Stimulated activated CD8-positive, alpha-beta memory T cell treated with anti-CD3 and anti-CD28 coated beads, Interleukin-7, amount 100 ng/mL, for 4 hours (primary cell): ENCODE results near the gene PRAMEF9.
A peak's percentile ranks its signal among the peaks of the same experiment; 100 is the strongest.
"Not testable (repeated sequence)": the region's sequence is repeated elsewhere in the genome, so short reads cannot be mapped to it uniquely, and the experiment has no call there.

ENCODE experiments used
- DNase-seq, 2 donors: peaks; one replicate each; pipeline ENCODE4 v3.0.0-alpha.2; 2020; ENCODE audit warnings: low read depth in 2 of 2

Gene PRAMEF9

GRCh38 chr1:13171548-13171947 lies at the start of gene PRAMEF9:
Gene PRAMEF9, plus strand, starts transcription at chr1:13171848. Its CDS starts 3,433 bp downstream, at chr1:13175281.
- DNase-seq: not testable (repeated sequence)

- not testable (repeated sequence) for DNase-seq
These were observed 15.7 kb upstream of the PRAMEF9 start, which contains the start of gene PRAMEF26 for GRCh38 chr1:13155909-13156308. Gene PRAMEF26, minus strand, starts transcription at chr1:13156009. Its CDS starts 2,914 bp downstream, at chr1:13153095.

GRCh38 chr1:13165531-13165930 lies 6.1 kb upstream of the PRAMEF9 start, which contains the start of gene HNRNPCL4:
Gene HNRNPCL4, minus strand, starts transcription at chr1:13165631. Its CDS starts 164 bp downstream, at chr1:13165467.
- not testable (repeated sequence) for DNase-seq

- not testable (repeated sequence) for DNase-seq
These were observed 29.7 kb downstream of the PRAMEF9 start, which contains the start of gene PRAMEF13 for GRCh38 chr1:13201309-13201708. Gene PRAMEF13, minus strand, starts transcription at chr1:13201409. Its CDS starts 1,820 bp downstream, at chr1:13199589.

- not testable (repeated sequence) for DNase-seq
These were observed 37.1 kb downstream of the PRAMEF9 start for GRCh38 chr1:13208712-13209111.

GRCh38 chr1:13216619-13217018 lies 45.0 kb downstream of the PRAMEF9 start:
- not testable (repeated sequence) for DNase-seq

- not testable (repeated sequence) for DNase-seq
These were observed 47.6 kb downstream of the PRAMEF9 start for GRCh38 chr1:13219203-13219602.

- DNase-seq: not testable (repeated sequence)
These were observed 51.1 kb downstream of the PRAMEF9 start for GRCh38 chr1:13222788-13223187.

GRCh38 chr1:13224480-13225060 lies 52.9 kb downstream of the PRAMEF9 start:
- no peak for DNase-seq

- DNase-seq: not testable (repeated sequence)
These were observed 54.1 kb downstream of the PRAMEF9 start, which contains the start of gene PRAMEF18 for GRCh38 chr1:13225675-13226204. Gene PRAMEF18, minus strand, starts transcription at chr1:13226154. Its CDS starts 48 bp downstream, at chr1:13226106.

GRCh38 chr1:13227271-13228055 lies 55.8 kb downstream of the PRAMEF9 start:
- DNase-seq: not testable (repeated sequence)

GRCh38 chr1:13228343-13228781 lies 56.7 kb downstream of the PRAMEF9 start:
- peak; percentile 4 to 20 for DNase-seq
